Suprapubic skin (tissue), 4 donors: ENCODE measurements around the gene TMEM184B.

Experiments
- POLR2A ChIP-seq, 2 donors: fragments of 450-650 bp; IDR thresholded peaks; one replicate each; pipeline ENCODE4 v1.6.1; 2017; ENCODE audit warnings: antibody characterized with exemption in 2 of 2, mild to moderate bottlenecking in 2 of 2, moderate library complexity in 2 of 2
- POLR2AphosphoS5 ChIP-seq, 3 donors: sonication (generic); formaldehyde crosslinking; IDR thresholded peaks; one replicate each; pipeline ENCODE4 v1.6.1; 2017; ENCODE audit warnings: antibody characterized with exemption in 3 of 3
- TF ChIP-seq, protein P1 (sequence below), 2 donors: fragments of 200-600 bp in 1 of 2; fragments of 450-650 bp in 1 of 2; sonication (generic) in 1 of 2; IDR thresholded peaks; one replicate each; pipeline ENCODE4 v1.5.1; 2016 to 2019; ENCODE audit warnings: antibody characterized with exemption in 2 of 2, mild to moderate bottlenecking in 1 of 2, moderate library complexity in 1 of 2

DNA sequence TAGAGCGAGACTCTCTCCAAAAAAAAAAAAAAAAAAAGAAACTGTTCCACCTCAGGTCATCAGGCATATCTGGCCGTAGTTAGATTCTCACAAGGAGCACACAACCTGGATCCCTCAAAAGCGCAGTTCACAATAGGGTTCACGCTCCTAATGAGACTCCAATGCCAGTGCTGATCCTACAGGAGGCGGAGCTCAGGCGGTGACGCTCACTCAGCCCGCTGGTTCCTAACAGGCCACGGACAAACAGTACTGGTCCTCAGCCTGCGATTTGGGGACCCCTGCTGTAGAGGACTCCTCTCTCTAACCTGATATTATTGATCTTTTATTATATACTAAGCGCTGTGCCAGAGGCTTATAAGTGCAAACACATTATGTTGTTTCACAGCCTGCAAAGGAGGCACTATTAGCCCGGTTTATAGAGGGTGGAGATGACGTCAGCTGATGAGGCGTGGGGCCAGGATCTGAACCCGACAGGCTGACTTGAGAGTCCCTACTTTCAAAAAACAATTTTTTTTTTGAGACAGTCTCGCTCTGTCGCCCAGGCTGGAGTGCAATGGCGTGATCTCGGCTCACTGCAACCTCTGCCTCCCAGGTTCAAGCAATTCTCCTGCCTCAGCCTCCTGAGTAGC is 75.9 kb downstream of the TMEM184B start:
- TF ChIP-seq POLR2A (IDR thresholded peaks at IDR 0.05): no peak
- TF ChIP-seq POLR2AphosphoS5 (IDR thresholded peaks at IDR 0.05): no peak
- TF ChIP-seq, protein P1, sequence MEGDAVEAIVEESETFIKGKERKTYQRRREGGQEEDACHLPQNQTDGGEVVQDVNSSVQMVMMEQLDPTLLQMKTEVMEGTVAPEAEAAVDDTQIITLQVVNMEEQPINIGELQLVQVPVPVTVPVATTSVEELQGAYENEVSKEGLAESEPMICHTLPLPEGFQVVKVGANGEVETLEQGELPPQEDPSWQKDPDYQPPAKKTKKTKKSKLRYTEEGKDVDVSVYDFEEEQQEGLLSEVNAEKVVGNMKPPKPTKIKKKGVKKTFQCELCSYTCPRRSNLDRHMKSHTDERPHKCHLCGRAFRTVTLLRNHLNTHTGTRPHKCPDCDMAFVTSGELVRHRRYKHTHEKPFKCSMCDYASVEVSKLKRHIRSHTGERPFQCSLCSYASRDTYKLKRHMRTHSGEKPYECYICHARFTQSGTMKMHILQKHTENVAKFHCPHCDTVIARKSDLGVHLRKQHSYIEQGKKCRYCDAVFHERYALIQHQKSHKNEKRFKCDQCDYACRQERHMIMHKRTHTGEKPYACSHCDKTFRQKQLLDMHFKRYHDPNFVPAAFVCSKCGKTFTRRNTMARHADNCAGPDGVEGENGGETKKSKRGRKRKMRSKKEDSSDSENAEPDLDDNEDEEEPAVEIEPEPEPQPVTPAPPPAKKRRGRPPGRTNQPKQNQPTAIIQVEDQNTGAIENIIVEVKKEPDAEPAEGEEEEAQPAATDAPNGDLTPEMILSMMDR (IDR thresholded peaks at IDR 0.05): no peak
